HepG2 (cell line): ENCODE results near the gene RAP2A.

ENCODE experiments used
- EP300 ChIP-seq, 3 experiments: sonication (generic) in 1 of 3; formaldehyde crosslinking in 1 of 3; IDR thresholded peaks; 2 replicates each; pipeline versions ENCODE4 v1.5.1 to v1.6.1; 2011 to 2020; ENCODE audit warnings: low read depth in 2 of 3, low read length in 2 of 3, borderline replicate concordance in 1 of 3, improper control_type of control experiment in 1 of 3, mild to moderate bottlenecking in 1 of 3, missing genetic modification reagents in 1 of 3, moderate library complexity in 1 of 3
- MLX ChIP-seq: IDR thresholded peaks from 2 replicates; pipeline ENCODE4 v1.6.1; 2016
- NFYB ChIP-seq: sonication (generic); formaldehyde crosslinking; IDR thresholded peaks from 2 replicates; pipeline ENCODE4 v1.4.0; 2020; ENCODE audit warnings: missing genetic modification reagents
- PHF8 ChIP-seq: sonication (generic); formaldehyde crosslinking; IDR thresholded peaks from 2 replicates; pipeline ENCODE4 v1.5.0; 2020; ENCODE audit warnings: missing genetic modification reagents
- POLR2AphosphoS5 ChIP-seq: IDR thresholded peaks from 2 replicates; pipeline ENCODE4 v1.6.1; 2012; ENCODE audit warnings: low read depth, low read length
- SIN3A ChIP-seq: IDR thresholded peaks from 2 replicates; pipeline ENCODE4 v1.6.1; 2011; ENCODE audit warnings: low read depth, mild to moderate bottlenecking, control low read depth, low read length, borderline replicate concordance
- SRF ChIP-seq: IDR thresholded peaks from 2 replicates; pipeline ENCODE4 v1.6.1; 2011; ENCODE audit warnings: mild to moderate bottlenecking, low read depth, low read length, moderate library complexity
- UBTF ChIP-seq: sonication (generic); formaldehyde crosslinking; IDR thresholded peaks from 2 replicates; pipeline ENCODE4 v1.4.0; 2020; ENCODE audit warnings: mild to moderate bottlenecking, missing genetic modification reagents
- ZBTB4 ChIP-seq: sonication (generic); formaldehyde crosslinking; IDR thresholded peaks from 2 replicates; pipeline ENCODE4 v1.4.0; 2020; ENCODE audit warnings: missing genetic modification reagents, mild to moderate bottlenecking, borderline replicate concordance
- TF ChIP-seq, protein P1 (sequence below): IDR thresholded peaks from 2 replicates; pipeline ENCODE4 v1.6.1; 2012; ENCODE audit warnings: inconsistent platforms
- TF ChIP-seq, protein P2 (sequence below): sonication (generic); IDR thresholded peaks from 2 replicates; pipeline ENCODE4 v1.6.1; 2016; ENCODE audit warnings: low read depth, borderline replicate concordance
- TF ChIP-seq, protein P3 (sequence below): fragments of 450-650 bp; IDR thresholded peaks from 2 replicates; pipeline ENCODE4 v1.6.1; 2017; ENCODE audit warnings: mild to moderate bottlenecking

DNA sequence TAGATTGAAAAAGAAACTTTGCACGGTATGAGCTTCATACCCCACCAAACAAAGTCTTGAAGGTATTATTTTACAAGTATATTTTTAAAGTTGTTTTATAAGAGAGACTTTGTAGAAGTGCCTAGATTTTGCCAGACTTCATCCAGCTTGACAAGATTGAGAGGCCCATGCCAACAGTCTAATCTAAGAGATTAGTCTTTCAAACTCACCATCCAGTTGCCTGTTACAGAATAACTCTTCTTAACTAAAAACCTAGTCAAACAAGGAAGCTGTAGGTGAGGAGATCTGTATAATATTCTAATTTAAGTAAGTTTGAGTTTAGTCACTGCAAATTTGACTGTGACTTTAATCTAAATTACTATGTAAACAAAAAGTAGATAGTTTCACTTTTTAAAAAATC, 41.9 kb upstream of the RAP2A start:
- TF ChIP-seq PHF8 (CRISPR knock-in tag) (no peak), EP300 (IDR thresholded peaks at IDR 0.05; ENCODE audit: low read depth in 2 of 2, low read length in 2 of 2) (no peak), EP300 (CRISPR knock-in tag; IDR thresholded peaks at IDR 0.05; ENCODE audit: borderline replicate concordance) (no peak), SIN3A (no peak), ZBTB4 (CRISPR knock-in tag) (no peak), NFYB (no peak), POLR2AphosphoS5 (no peak), UBTF (CRISPR knock-in tag) (no peak), MLX (no peak), SRF (no peak)
- TF ChIP-seq, protein P1, sequence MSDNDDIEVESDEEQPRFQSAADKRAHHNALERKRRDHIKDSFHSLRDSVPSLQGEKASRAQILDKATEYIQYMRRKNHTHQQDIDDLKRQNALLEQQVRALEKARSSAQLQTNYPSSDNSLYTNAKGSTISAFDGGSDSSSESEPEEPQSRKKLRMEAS = no peak
- TF ChIP-seq, protein P2, sequence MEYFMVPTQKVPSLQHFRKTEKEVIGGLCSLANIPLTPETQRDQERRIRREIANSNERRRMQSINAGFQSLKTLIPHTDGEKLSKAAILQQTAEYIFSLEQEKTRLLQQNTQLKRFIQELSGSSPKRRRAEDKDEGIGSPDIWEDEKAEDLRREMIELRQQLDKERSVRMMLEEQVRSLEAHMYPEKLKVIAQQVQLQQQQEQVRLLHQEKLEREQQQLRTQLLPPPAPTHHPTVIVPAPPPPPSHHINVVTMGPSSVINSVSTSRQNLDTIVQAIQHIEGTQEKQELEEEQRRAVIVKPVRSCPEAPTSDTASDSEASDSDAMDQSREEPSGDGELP = no peak
- TF ChIP-seq, protein P3, sequence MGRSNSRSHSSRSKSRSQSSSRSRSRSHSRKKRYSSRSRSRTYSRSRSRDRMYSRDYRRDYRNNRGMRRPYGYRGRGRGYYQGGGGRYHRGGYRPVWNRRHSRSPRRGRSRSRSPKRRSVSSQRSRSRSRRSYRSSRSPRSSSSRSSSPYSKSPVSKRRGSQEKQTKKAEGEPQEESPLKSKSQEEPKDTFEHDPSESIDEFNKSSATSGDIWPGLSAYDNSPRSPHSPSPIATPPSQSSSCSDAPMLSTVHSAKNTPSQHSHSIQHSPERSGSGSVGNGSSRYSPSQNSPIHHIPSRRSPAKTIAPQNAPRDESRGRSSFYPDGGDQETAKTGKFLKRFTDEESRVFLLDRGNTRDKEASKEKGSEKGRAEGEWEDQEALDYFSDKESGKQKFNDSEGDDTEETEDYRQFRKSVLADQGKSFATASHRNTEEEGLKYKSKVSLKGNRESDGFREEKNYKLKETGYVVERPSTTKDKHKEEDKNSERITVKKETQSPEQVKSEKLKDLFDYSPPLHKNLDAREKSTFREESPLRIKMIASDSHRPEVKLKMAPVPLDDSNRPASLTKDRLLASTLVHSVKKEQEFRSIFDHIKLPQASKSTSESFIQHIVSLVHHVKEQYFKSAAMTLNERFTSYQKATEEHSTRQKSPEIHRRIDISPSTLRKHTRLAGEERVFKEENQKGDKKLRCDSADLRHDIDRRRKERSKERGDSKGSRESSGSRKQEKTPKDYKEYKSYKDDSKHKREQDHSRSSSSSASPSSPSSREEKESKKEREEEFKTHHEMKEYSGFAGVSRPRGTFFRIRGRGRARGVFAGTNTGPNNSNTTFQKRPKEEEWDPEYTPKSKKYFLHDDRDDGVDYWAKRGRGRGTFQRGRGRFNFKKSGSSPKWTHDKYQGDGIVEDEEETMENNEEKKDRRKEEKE = no peak
